NOMO-1 treated with dmso at 0.1 percent for 144 hours (cell line): ENCODE measurements around the gene HIVEP2.

ENCODE experiments used
- DNase-seq: peaks from one replicate; lab custom pipeline; 2025; ENCODE audit not compliant: unreplicated experiment; lab: John Stamatoyannopoulos, UW

Gene HIVEP2

DNA sequence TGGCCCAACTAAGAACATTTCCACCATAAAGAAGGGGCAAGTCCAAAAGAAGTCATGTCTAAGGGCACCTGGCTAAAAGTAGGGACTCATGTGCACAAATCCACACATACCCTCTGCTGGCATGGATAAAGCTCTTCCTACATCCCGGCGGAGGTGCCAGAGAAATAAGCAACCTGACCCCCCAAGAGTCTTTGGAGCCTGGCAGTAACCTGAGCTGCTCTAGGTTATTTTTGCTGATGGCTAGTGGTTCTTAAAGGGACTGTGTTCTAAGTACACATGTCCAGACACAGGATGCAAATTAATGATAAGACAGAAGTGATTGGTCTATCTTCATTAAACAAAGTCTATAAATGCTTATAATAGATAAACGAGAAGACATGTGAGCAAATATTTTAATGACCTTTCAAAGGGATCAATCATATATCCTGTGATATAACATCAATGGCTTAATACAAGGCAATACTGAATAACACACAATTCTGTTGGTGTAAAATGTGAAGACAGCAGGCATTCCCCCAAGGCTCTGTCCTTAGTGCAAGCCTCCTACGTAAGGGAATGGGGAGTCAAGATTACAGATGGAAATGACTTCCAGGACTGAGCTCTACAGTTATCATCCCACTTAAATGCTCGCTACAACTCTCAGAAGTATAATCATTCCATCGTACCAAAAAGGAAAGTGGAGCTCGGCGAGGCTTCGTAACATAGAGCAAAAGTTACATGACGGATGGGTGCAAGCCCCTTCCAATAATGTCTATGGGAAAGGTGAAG is 52.5 kb downstream of the HIVEP2 start:
- DNase-seq = no peak

DNA sequence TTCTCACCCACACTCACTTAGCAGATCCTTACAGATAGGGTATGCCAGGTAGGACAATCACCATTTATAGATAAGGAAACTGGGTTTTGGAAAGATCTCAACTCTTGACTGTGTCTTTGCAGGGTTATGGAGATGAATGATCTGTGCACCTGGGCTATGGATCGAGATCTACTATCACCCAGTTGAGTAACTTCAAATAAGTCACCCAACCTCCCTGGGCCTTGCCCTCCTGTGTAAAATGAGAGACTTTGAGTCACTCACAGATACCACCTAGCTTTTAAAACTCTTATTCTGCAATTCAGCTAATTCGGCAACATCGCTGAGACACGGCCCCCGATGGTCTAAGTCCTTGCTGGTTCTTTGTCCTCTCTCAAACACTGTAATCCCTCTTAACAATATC is 53.5 kb downstream of the HIVEP2 start:
- DNase-seq = no peak

DNA sequence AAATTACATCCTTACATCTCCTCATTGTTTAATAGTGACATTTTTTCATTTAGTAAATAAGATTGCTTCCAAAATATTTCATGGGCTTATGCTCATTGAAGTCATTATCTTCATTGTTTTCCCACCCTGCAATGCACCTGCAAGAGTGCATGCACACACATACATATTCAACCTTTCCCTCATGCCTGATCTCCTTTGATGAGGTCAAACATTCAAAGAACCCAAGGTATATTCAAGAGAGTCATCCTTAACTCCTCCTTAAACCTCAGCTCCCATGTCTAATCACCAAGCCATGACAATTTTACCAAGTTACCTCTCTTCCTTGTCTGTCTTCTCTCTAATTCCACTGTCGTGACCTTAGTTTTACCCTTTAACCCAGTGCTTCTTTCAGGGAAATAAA is 56.5 kb downstream of the HIVEP2 start:
- DNase-seq = no peak

DNA sequence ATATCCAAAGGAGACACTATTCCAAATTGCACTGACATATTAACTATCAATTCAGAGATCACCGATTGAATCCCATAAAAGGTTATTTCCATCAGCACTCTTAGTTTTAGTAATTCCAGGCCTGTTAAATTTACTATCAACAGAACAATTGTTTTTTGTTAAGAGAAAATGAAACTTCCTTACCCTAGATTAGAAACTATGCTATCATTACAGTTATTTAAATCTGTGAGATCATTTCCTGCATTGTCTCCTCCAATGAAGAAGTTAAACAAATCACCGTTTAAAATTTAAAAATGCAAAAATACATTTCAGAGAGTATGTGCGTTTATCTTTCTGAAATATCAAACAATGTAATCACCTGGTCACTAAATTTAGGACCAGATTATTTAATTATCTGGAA is 57.5 kb downstream of the HIVEP2 start:
- DNase-seq = no peak

DNA sequence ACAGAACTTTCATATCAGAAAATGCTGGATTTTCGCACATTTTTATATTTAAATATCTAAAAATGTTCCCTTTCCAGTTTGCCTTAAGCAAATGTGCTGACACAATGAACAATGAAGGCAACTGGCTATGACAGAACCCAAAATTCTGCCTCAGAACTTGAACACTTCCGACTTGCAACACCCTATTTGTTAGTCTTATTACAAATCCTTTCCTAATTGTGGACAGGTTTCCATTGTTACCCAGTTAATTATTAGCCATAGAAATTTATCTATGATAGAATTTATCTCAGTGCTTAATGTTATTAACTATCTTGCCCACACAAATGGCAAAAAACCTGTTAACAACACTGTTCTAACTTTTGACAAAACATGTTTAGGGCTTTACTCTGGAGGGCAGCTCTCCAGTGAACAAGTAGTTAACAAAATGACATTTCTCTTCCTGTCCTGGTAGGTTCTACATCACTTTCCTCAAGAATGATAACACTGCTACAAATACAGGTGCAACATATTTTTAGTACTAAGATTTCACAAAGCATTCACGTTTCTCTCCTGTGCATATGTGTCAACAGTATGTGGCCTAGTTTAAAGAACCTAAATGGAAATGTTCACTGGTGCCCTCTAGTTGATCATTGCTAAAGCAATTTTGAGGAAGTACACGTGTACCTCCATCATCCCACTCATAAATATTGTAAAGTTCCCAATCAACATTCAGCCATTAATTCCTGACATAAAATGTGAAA is 58.4 kb downstream of the HIVEP2 start:
- peak; percentile 17 for DNase-seq

DNA sequence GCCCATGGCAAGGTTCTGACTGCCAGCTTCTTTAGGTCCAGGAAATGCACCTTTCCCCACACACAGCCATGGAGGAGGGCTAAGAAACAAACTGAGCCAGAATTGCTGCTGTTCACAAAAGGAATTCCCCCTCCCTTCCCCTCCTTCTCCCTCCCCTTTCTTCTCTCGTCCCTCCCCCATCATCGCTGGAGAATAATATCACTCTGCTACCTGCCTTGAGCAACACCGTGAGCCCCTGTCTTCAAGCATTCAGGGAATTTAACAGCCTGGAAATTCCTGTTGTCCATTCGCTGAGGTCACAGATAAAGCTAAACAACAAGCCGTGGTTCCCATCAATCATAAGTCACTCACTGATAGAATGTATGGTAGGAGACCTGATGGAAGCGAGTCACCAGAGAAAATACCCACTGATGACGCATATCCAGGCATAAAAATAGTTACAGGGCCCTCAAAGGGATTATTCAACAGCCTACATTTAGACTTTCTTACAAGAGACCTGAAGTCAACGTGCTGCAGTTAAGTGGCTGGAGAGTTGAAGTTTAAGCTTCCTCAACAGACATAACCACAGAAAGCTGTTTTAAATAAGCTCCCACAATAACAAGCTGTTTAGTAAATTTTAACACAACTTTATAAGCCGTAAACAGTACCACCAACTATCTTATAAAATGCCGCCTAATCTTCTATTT is 59.7 kb downstream of the HIVEP2 start:
- peak; percentile 51 for DNase-seq

DNA sequence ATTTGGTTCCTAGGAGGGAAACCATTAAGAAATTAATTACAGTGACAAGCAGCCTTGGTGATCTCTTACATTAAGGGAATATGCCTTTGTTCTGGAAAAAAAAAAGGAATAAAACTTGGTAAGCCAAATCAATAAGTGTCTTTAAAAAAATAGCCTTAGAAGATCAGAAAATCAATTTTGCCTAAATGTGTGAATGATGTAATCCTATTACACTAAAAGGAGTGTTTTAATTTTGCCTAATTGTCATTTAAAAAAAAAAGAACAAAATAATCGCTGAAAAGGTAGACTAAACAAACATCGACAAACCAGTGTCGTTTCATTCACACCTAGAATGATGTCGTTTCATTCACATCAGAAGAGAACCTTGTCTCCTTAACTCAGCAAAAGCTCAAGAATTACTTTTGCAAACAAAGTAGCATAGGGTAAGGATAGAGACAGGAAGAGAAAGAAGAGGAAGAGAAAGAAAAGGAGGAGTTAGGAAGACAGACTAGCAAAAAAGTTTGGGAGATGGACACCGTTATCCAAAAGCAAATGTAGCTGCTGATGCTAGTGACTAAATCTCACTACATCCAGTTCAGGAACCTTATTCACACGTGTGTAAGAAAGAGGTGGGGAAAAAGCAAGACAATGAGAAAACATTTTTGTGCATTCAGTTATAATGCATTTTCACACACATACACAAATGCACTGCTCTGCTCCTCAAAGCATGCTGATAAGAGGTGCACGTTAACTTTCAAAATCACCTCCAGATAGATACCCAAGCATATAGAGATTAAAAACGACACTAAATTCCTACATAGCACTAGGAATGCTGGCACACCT is 60.6 kb downstream of the HIVEP2 start:
- no peak for DNase-seq

DNA sequence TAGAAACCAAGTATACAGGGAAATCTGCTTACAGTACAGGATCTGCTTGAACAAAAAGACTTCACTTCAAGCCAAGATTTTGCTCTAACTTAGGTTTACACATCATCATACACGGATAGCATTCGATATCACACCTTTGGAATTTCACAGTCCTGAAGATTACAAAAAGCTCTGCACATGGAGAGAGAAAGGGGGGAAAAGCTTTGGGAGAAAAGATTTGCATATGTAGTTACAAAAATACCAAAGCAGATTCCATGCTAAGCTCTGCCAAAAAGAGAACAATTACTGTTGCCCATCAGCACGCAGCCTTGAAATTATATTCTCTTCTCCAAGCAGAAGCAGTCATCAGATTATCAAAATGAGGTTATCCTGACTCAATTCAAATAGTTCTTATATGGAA is 62.0 kb downstream of the HIVEP2 start:
- DNase-seq = no peak

DNA sequence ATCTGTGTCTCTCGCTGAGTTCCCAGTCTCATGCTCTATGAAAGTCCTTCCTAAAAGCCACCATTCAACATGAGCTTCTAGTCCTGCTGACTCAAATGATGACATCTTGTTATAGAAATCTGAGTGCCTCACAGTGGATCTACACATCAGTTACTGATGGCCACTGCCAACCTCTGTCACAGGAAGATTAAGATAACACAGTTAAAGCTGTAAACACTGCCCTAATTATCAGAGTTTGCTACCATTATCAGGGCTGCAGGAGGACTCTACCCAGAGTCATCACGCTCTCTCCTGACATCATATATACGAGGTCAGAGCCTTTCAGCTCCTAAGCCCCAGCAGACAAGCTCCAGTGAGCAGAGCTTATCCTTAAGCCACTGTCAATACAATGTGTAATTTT is 63.2 kb downstream of the HIVEP2 start:
- no peak for DNase-seq

DNA sequence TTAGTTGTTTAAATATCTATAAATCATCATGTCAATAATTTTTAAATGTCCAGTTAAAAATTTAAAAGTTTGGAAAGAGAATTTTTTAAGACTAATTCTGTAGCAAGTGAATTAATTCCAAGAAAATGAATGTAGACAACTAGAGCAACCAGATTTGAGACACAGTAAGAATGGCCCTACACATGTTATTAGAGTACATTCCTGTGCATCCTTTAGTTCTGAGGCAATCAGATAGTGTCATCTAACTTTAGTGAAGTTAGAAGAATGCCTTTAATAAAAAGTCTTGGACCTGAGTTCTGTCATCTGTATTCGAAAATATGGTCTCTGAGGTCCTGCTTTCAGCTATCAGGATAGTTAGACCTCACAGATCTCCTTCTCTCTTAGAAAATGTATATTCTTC is 63.7 kb downstream of the HIVEP2 start:
- DNase-seq = no peak

DNA sequence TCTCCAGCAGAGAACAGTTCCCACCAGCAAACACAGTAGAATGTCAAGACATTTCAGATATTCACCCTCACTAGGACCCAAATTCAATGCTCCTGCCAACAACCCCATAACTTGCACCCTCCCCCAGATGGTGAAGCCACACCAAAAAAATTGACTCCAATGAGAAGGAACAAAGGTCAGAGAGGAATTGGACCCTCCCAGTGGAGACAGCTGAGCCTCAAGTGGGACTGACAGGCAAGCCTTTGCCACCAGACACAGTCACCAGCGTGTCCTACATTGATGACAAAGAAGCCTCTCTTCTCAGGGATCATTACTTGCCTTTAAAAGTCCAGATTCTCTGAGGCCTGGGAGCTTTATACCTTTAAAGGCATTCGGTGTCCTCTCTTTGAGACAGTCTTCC is 64.8 kb downstream of the HIVEP2 start:
- no peak for DNase-seq

DNA sequence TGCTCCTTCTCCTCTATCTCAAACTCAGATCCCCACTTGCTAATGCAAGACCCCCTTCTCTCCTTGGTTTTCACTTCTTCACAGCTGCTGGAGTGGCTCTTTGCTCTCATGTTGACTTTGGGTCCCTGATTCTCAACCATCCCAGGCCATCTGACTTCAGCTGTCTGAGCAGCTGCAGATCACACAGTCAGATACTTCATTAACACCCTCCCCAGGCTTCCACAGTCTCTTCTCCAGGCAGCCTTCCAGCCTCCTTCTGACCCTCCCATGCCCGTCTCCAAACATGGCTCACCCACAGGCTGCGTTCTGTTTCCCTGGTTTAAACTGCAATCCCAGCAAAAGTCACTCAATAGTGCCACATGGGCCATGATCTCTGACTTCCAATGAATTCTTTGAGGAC is 65.4 kb downstream of the HIVEP2 start:
- no peak for DNase-seq

DNA sequence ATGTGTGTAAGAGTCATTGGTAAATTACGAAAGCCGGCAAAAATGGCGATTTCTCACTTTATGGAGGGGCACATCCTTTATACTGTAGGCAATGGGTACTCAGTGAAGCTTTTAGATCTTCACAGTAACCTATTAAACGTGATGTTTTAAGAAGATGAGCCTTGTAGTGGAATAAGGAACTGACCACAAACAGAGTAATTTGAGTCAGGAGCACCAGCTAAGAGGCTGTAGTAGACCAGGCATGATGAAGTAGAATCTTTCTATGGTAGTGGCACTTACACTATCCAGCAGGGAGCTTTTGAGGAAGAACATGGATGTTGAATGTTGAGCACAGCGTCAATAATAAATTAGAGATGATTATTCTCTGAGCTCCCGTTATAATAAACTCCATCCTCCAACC is 65.9 kb downstream of the HIVEP2 start:
- no peak for DNase-seq

DNA sequence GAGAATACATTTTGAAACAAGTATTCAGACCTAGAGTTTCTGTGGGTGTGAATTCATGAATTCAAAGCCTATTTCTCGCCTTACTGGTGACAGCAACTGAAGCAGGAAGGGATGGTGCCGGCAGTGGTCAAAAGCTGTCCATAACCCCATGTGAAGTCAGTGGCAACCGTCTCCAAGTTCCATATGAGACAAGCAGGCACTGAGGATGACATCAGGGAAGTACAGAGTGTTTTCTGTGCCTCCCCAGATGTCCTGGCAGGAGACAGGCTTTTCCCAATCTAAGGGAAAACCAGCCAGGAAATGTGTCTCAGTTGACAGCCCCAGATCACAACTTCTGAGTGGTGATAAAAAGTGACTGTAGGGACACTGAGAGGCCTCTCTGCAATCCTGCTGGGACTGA is 66.6 kb downstream of the HIVEP2 start:
- no peak for DNase-seq

DNA sequence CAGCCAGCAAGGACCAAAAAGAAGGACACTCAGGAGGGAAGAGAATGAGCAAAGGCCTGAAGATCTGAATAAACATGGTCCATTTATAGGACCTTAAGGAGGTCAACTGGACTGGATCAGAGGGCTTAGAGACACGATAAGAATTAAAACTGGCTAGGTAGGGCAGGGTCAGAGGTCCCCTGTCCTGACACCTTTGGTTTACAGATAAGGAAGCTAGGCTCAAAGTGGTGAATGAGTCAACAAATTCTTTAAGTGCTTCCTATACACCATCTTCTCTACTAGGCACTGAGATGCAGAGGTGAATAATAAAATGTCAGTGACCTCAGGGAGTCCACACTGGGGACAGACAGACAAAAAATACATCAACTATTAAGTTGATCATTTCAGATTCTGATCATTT is 70.3 kb downstream of the HIVEP2 start:
- no peak for DNase-seq

DNA sequence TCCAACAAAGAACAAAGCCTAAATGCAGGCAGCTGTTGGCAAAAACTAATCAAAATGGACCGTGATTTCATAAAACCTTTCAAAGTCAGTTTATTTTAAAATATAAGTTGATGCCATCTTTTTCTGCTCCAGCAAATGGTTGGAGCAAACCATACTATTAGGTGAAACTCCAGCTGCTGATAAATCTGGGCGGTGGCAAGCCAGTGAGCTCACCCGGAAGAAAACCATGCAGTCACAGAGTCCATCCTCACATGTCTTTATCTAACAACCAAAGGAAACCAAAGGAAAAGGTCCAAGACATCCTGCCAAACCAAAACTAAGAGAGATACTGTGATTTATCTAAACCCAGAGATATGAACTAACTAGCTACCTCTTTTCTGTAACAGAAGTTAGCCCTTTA is 72.6 kb downstream of the HIVEP2 start:
- DNase-seq = no peak

DNA sequence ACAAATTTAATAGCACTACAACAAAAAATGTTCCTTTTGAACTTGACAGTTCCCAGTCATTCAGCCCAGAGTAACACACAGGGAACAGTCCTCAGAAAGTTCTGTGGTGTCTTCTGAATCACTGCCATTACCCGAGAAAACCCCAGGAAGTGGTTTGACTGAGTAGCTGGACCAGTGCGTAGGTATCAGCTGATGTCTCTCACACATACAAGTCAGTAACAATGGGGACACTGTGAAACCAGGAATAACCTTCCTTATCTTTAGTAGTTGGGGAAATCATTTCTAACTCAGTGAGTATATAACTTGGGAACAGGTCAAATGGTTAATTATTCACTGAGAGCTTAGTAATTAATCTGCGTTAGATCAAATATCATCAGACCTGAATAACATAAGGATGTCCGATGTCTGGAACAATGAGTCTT is 73.1 kb downstream of the HIVEP2 start:
- no peak for DNase-seq

DNA sequence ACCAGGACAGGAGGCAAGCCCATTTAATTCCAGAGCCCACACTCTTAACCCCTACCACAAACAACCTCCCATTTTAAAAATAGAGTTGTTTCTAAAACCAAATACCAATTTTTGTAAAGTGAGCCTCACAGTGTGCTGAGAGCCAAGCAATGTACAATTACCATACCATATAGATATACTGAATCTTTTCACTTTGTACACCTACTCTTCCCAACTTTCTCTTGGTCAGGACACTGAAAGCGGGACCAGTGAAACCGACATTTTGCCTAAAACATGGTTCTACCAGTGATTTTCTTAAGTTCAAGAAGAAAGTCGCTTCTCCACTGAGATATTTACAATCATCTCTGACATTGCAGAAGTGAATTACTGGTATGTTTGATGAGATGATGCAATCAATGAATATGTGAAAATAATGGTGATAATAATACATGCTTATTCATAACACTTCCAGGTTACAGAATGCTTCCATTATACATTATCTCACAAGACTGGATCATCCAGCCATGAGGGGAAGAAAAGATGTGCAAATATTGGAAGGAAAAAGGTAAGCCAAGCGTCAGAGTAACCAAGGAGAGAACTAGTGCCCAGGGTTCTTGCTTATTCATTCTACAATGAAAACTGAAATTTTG is 74.1 kb downstream of the HIVEP2 start:
- no peak for DNase-seq

DNA sequence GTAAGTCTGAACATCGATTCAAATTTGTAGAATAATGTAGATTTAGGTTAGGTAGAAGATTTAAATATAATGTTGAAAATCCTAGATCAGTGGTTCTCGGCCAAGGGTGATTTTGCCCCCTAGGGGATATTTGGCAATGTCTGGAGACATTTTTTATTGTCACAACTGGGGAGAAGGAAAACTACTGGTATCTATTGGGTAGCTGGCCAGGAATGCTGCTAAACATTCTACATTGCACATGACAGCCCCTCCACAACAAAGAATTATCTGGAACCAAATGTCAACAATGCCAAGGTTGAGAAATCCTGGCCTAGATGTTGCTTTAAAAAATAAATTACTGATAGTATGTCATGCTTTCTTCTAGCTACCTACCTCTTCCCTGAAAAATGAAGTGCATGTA is 76.1 kb downstream of the HIVEP2 start:
- DNase-seq = no peak

DNA sequence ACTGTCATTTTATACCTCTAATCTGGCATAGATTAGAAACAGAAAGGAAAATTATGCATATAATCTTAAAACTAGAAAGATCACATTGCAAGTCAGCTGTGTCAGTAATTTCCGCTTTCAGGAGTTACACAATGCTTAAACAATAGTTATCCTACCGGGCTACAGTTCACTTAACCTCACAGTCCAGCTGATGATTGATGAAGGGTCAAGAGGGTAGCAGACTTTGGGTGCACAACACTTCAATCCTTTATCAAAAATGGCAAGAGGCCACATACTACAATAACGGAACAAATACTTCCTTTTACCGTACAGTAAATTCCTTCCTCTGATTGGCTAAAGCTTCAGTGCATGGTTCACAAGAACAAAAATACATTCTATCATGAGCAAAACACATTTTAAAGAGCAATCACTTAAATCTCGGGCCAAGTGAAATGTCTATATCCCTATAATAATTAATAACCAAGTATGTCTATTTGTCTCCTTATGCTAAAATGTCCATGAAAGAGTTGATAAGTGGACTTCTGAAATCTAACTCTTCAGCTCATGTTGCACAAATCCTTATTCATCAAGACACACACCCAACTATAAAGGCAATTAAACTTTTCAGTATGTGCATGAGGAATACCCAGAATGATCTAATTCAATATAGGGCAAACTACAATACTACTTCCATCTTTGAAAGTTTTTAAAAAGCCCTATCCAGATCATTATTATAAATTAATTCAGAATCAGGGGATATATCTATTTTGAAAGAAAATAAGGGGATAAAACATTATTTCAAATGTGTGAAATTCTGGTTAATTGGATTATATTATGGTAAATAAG is 76.8 kb downstream of the HIVEP2 start:
- DNase-seq = peak; percentile 29
